Measurements from ENCODE around the gene VILL.

Gene VILL

DNA sequence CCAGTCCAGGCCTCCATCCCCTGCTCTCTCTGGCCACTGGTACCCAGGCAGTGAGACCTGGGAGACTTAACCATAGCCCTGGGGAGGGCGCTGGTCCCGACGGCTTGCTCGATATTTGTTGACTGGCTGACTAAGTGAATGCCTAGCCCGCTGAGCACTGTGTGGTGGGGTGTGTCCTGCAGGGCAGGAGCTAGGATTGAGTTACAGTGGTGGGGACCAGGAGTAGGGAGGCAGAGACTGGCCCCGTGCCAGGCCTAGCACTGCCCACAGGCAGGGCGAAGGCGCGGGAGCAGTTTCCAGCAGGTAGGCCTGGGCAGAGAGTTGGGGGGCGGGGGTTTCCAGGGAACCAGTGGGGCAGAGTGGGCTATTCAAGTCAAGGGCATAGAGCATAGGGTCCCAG lies at the start of gene VILL:
Gene VILL, plus strand, starts transcription at position 260 of the 400 bp plus-strand sequence. CDS start 2,887 bp downstream, outside the sequence.
- Mint-ChIP-seq H3K36me3 (ENCODE audit: low read depth) (peaks cover 3% of the 10 kb centered on the region), H3K9me3 (no peaks in the 10 kb centered on the region), H3K4me3 (no peak within 1 kb of the TSS), H3K4me1 (peaks cover 43% of the 10 kb centered on the region), H3K27ac (peak within 1 kb of the TSS; percentile 4), H3K27me3 (ENCODE audit: low read depth, poor library complexity) (peaks cover 38% of the 10 kb centered on the region)
- TF ChIP-seq, protein P1, sequence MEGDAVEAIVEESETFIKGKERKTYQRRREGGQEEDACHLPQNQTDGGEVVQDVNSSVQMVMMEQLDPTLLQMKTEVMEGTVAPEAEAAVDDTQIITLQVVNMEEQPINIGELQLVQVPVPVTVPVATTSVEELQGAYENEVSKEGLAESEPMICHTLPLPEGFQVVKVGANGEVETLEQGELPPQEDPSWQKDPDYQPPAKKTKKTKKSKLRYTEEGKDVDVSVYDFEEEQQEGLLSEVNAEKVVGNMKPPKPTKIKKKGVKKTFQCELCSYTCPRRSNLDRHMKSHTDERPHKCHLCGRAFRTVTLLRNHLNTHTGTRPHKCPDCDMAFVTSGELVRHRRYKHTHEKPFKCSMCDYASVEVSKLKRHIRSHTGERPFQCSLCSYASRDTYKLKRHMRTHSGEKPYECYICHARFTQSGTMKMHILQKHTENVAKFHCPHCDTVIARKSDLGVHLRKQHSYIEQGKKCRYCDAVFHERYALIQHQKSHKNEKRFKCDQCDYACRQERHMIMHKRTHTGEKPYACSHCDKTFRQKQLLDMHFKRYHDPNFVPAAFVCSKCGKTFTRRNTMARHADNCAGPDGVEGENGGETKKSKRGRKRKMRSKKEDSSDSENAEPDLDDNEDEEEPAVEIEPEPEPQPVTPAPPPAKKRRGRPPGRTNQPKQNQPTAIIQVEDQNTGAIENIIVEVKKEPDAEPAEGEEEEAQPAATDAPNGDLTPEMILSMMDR (IDR thresholded peaks at IDR 0.05): no peak
- no peak for DNase-seq

DNA sequence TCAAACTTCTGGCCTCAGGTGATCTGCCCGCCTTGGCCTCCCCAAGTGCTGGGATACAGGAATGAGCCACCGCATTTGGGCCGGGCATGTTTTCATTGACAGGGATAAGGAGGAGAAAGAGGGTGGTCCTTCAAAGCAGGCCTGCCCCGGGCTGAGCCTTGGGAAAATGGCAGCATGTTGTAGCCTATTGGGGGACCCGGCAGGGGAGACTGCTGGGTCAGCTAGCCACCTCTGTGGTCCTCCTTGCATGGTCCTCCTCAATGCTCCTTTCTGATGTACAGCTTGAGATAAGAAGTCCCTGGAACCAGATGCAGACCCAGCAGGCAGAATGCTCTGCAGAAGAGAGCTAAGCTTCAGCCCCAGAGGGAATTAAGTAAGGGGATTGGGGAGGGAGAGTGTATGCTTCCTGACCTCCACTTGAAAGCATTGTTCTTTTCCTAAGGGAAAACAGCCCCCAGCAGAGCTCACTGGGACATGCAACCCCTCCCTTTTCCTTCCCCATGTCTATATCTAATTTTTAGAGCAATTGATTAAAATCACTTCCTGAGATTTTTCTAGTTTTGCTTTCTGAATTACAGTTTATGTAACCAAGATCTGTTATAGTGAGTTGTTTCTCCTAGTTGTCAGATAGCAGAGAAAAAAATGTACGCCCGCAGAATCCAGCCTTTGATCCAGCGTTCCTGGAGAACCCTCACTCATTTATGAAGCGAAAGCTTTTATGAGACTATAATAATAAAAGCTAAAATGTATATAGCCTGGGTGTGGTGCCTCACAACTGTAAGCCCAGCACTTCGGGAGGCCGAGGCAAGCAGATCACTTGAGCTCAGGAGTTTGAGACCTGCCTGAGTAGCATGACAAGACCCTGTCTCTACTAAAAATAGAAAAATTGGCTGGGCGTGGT lies 48.7 kb upstream of the VILL start:
- no peak overlapping the region for H3K27ac Mint-ChIP-seq
- H3K9me3 Mint-ChIP-seq: no peaks in the 10 kb centered on the region
- no peak overlapping the region for H3K4me3 Mint-ChIP-seq
- peaks cover 33% of the 10 kb centered on the region for H3K4me1 Mint-ChIP-seq
- H3K27me3 Mint-ChIP-seq (ENCODE audit: low read depth, poor library complexity): no peaks in the 10 kb centered on the region
- TF ChIP-seq, protein P1 (IDR thresholded peaks at IDR 0.05): no peak
- H3K36me3 Mint-ChIP-seq (ENCODE audit: low read depth): peaks cover 6% of the 10 kb centered on the region
- no peak for DNase-seq

- TF ChIP-seq, protein P1 (IDR thresholded peaks at IDR 0.05): no peak
- Mint-ChIP-seq H3K4me1 (peaks cover 34% of the 10 kb centered on the region), H3K4me3 (no peak overlapping the region), H3K27me3 (ENCODE audit: low read depth, poor library complexity) (no peaks in the 10 kb centered on the region), H3K9me3 (no peaks in the 10 kb centered on the region), H3K27ac (no peak overlapping the region), H3K36me3 (ENCODE audit: low read depth) (peaks cover 13% of the 10 kb centered on the region)
- DNase-seq: no peak
Observed at GRCh38 chr3:37942646-37943045, 47.9 kb upstream of the VILL start.

GRCh38 chr3:37943126-37943525 lies 47.5 kb upstream of the VILL start:
- Mint-ChIP-seq H3K9me3 (no peaks in the 10 kb centered on the region), H3K4me1 (peaks cover 34% of the 10 kb centered on the region), H3K4me3 (no peak overlapping the region), H3K27me3 (ENCODE audit: low read depth, poor library complexity) (no peaks in the 10 kb centered on the region), H3K36me3 (ENCODE audit: low read depth) (peaks cover 18% of the 10 kb centered on the region), H3K27ac (peak overlapping the region; percentile 26)
- TF ChIP-seq, protein P1 (IDR thresholded peaks at IDR 0.05): no peak
- DNase-seq: no peak

GRCh38 chr3:37943631-37944314 lies 46.8 kb upstream of the VILL start:
- no peak for DNase-seq
- Mint-ChIP-seq H3K27me3 (ENCODE audit: low read depth, poor library complexity) (no peaks in the 10 kb centered on the region), H3K4me1 (peaks cover 34% of the 10 kb centered on the region), H3K36me3 (ENCODE audit: low read depth) (peaks cover 22% of the 10 kb centered on the region), H3K4me3 (no peak overlapping the region), H3K27ac (peak overlapping the region; percentile 26), H3K9me3 (no peaks in the 10 kb centered on the region)
- TF ChIP-seq, protein P1 (IDR thresholded peaks at IDR 0.05): no peak
